Measurements from ENCODE around the gene RACK1. TPM values are rescaled to one million over a fixed set of nuclear protein-coding genes. Genes with fewer than 3 reads are reported as not detected.

Gene RACK1
- total and polyA plus RNA-seq, 2 of the 13 experiments (the other 11 are each of a cell fraction or from before 2014, with no cell fraction given) = 2,514 to 6,141 TPM

DNA sequence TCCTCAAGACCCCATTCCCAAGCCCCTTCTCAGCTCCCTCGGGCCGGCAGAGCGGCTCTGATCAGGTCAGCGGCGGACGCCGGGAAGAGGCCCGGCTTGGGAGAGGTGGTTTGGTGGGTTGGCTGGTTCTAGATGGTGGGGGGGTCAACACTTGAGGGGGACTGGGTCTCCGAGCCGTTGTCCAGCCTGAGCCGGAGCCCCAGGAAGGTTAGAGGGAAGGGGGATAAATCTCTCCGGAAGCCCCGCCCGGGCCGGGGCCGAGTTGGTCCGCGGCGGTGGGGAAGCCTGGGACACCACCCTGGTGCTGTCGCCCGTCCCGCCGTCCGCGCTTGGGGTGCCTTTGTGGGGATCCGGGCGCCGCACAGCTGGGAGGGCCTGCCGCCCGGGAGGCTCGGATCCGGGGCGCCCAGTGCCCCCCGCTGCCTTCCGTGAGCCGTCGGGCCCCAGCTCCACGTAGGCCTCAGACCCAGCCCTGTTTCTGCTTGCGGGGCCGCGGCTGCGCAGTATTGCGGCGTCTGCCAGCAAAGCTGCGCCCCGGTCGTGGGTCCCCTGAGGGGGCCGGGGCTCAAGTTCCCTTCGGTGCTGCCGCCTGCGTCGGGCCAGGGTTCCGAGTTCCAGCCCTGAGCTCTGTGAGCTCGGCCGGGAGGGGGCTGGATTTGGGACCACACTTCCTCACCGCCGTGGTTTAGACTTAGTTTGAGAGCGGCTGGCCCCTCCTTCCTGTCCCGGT, 17.8 kb upstream of the RACK1 start (continued):
- TF ChIP-seq AGO2 (optimal IDR thresholded peaks at IDR 0.05; ENCODE audit: low read depth, low read length) (peak; percentile 91), MTA3 (CRISPR knock-in tag; IDR thresholded peaks at IDR 0.05) (no peak), ZBTB7A (CRISPR knock-in tag; IDR thresholded peaks at IDR 0.05) (peak; percentile 45; the same call in 1 of the 2 replicates), ARID2 (CRISPR knock-in tag; IDR thresholded peaks at IDR 0.05; ENCODE audit: borderline replicate concordance) (no peak), ZNF768 (CRISPR knock-in tag; IDR thresholded peaks at IDR 0.05) (peak; percentile 58; the same call in 1 of the 2 replicates), ZNF740 (CRISPR knock-in tag; IDR thresholded peaks at IDR 0.05) (peak; percentile 40), XRCC5 (optimal IDR thresholded peaks at IDR 0.05; ENCODE audit: low read length) (no peak), ZNF530 (CRISPR knock-in tag; IDR thresholded peaks at IDR 0.05; ENCODE audit: low read depth) (no peak), MXI1 (IDR thresholded peaks at IDR 0.05; ENCODE audit: borderline replicate concordance, low read depth, low read length) (peak; percentile 26; the same call in 1 of the 3 replicates), TCF12 (IDR thresholded peaks at IDR 0.05) (no peak), TCF12 (CRISPR knock-in tag; IDR thresholded peaks at IDR 0.05) (peak; percentile 62; the same call in 1 of the 2 replicates), ATF5 (CRISPR knock-in tag; IDR thresholded peaks at IDR 0.05; ENCODE audit: low read depth) (no peak), CHCHD3 (CRISPR knock-in tag; IDR thresholded peaks at IDR 0.05) (no peak)
- TF ChIP-seq, protein P1, sequence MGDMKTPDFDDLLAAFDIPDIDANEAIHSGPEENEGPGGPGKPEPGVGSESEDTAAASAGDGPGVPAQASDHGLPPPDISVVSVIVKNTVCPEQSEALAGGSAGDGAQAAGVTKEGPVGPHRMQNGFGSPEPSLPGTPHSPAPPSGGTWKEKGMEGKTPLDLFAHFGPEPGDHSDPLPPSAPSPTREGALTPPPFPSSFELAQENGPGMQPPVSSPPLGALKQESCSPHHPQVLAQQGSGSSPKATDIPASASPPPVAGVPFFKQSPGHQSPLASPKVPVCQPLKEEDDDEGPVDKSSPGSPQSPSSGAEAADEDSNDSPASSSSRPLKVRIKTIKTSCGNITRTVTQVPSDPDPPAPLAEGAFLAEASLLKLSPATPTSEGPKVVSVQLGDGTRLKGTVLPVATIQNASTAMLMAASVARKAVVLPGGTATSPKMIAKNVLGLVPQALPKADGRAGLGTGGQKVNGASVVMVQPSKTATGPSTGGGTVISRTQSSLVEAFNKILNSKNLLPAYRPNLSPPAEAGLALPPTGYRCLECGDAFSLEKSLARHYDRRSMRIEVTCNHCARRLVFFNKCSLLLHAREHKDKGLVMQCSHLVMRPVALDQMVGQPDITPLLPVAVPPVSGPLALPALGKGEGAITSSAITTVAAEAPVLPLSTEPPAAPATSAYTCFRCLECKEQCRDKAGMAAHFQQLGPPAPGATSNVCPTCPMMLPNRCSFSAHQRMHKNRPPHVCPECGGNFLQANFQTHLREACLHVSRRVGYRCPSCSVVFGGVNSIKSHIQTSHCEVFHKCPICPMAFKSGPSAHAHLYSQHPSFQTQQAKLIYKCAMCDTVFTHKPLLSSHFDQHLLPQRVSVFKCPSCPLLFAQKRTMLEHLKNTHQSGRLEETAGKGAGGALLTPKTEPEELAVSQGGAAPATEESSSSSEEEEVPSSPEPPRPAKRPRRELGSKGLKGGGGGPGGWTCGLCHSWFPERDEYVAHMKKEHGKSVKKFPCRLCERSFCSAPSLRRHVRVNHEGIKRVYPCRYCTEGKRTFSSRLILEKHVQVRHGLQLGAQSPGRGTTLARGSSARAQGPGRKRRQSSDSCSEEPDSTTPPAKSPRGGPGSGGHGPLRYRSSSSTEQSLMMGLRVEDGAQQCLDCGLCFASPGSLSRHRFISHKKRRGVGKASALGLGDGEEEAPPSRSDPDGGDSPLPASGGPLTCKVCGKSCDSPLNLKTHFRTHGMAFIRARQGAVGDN (CRISPR knock-in tag; IDR thresholded peaks at IDR 0.05) = peak; percentile 75; the same call in 1 of the 2 replicates
- TF ChIP-seq, protein P2, sequence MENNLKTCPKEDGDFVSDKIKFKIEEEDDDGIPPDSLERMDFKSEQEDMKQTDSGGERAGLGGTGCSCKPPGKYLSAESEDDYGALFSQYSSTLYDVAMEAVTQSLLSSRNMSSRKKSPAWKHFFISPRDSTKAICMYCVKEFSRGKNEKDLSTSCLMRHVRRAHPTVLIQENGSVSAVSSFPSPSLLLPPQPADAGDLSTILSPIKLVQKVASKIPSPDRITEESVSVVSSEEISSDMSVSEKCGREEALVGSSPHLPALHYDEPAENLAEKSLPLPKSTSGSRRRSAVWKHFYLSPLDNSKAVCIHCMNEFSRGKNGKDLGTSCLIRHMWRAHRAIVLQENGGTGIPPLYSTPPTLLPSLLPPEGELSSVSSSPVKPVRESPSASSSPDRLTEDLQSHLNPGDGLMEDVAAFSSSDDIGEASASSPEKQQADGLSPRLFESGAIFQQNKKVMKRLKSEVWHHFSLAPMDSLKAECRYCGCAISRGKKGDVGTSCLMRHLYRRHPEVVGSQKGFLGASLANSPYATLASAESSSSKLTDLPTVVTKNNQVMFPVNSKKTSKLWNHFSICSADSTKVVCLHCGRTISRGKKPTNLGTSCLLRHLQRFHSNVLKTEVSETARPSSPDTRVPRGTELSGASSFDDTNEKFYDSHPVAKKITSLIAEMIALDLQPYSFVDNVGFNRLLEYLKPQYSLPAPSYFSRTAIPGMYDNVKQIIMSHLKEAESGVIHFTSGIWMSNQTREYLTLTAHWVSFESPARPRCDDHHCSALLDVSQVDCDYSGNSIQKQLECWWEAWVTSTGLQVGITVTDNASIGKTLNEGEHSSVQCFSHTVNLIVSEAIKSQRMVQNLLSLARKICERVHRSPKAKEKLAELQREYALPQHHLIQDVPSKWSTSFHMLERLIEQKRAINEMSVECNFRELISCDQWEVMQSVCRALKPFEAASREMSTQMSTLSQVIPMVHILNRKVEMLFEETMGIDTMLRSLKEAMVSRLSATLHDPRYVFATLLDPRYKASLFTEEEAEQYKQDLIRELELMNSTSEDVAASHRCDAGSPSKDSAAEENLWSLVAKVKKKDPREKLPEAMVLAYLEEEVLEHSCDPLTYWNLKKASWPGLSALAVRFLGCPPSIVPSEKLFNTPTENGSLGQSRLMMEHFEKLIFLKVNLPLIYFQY (CRISPR knock-in tag; IDR thresholded peaks at IDR 0.05; ENCODE audit: borderline replicate concordance) = no peak
- TF ChIP-seq, protein P3, sequence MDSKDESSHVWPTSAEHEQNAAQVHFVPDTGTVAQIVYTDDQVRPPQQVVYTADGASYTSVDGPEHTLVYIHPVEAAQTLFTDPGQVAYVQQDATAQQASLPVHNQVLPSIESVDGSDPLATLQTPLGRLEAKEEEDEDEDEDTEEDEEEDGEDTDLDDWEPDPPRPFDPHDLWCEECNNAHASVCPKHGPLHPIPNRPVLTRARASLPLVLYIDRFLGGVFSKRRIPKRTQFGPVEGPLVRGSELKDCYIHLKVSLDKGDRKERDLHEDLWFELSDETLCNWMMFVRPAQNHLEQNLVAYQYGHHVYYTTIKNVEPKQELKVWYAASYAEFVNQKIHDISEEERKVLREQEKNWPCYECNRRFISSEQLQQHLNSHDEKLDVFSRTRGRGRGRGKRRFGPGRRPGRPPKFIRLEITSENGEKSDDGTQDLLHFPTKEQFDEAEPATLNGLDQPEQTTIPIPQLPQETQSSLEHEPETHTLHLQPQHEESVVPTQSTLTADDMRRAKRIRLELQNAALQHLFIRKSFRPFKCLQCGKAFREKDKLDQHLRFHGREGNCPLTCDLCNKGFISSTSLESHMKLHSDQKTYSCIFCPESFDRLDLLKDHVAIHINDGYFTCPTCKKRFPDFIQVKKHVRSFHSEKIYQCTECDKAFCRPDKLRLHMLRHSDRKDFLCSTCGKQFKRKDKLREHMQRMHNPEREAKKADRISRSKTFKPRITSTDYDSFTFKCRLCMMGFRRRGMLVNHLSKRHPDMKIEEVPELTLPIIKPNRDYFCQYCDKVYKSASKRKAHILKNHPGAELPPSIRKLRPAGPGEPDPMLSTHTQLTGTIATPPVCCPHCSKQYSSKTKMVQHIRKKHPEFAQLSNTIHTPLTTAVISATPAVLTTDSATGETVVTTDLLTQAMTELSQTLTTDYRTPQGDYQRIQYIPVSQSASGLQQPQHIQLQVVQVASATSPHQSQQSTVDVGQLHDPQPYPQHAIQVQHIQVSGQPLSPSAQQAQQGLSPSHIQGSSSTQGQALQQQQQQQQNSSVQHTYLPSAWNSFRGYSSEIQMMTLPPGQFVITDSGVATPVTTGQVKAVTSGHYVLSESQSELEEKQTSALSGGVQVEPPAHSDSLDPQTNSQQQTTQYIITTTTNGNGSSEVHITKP (CRISPR knock-in tag; IDR thresholded peaks at IDR 0.05; ENCODE audit: low read depth) = no peak

All from HepG2 (cell line).